SK-N-MC (cell line): ENCODE measurements around the gene FKBP7.

ENCODE experiments used
- EZH2 ChIP-seq: fragments of 200-600 bp; sonication (generic); IDR thresholded peaks from one replicate; pipeline ENCODE4 v1.6.1; 2017; ENCODE audit warnings: antibody characterized with exemption
- POLR2AphosphoS5 ChIP-seq: IDR thresholded peaks from 2 replicates; pipeline ENCODE4 v1.6.1; 2012; ENCODE audit warnings: mild to moderate bottlenecking, low read depth, low read length, borderline replicate concordance

GRCh38 chr2:178426388-178426787, 52.0 kb downstream of the FKBP7 start:
- no peak for TF ChIP-seq POLR2AphosphoS5
- no peak for TF ChIP-seq EZH2
